DMS 273 (cell line): Measurements from ENCODE around the gene USP25.

ENCODE experiments used
- DNase-seq: peaks from one replicate; lab custom pipeline; 2025; ENCODE audit not compliant: unreplicated experiment; lab: John Stamatoyannopoulos, UW

Gene USP25

GRCh38 chr21:15797577-15798363, 68.0 kb downstream of the USP25 start:
- no peak for DNase-seq

DNA sequence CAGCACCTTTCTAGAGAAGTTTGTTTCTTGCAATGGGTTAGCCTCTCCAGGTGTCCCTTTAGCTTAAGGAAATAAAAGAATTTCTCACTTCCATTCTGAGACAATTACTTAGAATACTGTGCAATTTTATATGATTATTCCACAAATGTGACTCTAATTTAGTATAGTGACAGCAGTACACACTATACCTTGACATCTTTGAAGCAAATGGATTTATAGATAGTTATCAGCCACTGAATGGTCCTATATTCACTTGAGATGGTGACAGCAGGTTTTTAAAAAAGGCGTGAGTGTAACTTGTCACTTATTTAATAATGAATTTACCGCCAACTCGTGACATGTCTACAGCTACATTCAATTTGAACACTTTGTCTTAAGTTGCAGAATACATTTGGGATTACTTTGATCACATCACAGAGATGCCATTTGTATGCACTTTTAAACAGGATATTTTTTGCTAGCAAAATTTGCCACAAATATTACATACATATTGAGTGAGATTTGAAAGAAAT, 71.6 kb downstream of the USP25 start:
- DNase-seq, result no peak

- no peak for DNase-seq
These were observed 74.6 kb downstream of the USP25 start for GRCh38 chr21:15804247-15805005.

GRCh38 chr21:15809065-15809464, 79.3 kb downstream of the USP25 start:
- DNase-seq, result no peak

DNA sequence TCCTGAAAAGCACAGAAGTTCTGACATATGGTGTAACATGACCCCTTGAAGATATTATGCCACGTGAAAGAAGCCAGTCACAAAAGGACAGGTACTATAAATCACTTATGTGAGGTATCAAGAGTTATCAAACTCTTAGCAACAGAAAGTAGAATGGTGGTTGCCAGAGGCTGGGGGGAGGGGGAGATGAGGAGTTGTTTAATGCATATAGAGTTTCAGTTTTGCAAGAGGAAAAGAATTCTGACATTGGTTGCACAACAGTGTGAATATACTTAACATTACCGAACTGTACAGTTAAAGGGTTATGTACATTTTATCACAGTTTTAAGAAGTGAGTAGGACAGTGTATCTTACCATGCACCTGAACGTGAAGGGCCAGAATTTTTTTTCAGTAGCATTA, 80.0 kb downstream of the USP25 start:
- DNase-seq, result peak; percentile 52

GRCh38 chr21:15815285-15815684, 85.5 kb downstream of the USP25 start:
- no peak for DNase-seq

- no peak for DNase-seq
These were observed 90.5 kb downstream of the USP25 start for GRCh38 chr21:15820327-15820726.

- no peak for DNase-seq
These were observed 91.1 kb downstream of the USP25 start for GRCh38 chr21:15820852-15821379.

DNA sequence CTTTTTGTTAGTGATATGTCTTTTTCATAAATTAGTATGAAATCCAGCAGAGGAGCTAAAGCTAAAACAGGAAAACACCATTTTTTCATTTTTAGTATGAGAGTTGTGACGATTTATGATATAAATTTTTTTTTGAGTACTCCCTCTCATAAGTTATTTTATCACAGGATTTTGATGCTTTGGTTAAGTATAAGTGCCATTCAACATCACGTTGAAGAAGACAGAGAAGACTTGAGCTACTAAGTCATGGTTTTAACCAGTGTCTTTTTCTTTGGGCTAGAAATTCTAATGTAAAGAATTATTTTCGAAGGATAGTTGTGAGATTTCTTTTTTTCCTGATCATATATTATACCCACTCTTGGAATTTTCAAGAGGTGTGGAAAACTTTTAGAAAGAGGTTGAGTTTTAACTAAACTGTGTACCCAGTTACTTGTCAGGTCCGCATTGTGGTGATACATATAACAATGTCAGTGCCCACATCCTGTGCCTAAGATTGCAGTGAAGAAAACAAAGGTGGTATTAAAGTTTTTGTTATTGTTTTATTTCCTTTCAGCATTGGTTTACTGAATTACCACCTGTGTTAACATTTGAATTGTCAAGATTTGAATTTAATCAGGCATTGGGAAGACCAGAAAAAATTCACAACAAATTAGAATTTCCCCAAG, 93.8 kb downstream of the USP25 start:
- DNase-seq, result no peak

GRCh38 chr21:15825700-15826099, 95.9 kb downstream of the USP25 start:
- no peak for DNase-seq

GRCh38 chr21:15826147-15826780, 96.5 kb downstream of the USP25 start:
- DNase-seq, result peak; percentile 48

DNA sequence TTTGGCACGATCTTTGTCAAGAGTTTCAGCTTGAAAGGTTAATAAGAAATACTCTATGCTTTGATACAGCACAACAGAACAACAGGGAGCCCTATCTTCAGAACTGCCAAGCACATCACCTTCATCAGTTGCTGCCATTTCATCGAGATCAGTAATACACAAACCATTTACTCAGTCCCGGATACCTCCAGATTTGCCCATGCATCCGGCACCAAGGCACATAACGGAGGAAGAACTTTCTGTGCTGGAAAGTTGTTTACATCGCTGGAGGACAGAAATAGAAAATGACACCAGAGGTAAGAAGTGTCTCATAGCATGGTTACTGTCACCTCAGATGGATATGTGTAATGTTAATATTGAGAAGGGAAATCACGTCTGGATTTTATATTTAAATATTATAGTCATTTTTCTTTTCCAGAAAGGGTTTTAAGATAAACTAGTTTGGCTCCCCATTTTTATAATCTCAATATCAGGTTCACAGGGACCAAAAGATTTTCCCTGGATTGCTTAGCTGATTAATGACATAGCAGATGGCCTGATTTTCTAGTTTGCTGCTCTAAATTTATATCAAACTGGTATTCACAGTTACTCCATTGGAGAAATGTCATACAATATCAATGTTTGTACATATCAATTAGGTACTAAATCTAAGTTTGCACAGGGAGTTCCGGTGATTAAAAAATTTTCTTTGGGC, 97.3 kb downstream of the USP25 start:
- no peak for DNase-seq

DNA sequence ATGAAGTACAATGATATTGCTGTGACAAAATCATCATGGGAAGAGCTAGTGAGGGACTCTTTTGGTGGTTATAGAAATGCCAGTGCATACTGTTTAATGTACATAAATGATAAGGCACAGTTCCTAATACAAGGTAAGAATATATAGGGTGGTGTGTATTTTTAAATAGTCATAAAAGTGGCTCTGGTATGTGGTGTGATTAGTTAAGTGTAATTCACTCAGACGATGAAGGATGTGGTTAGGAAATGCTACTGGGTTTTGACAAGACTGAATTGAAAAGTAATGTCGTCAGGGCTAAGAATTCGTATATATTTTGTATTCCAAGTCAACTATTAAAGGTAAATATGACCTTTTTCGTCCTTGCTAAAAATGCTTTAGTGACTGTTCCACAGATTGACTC, 101.7 kb downstream of the USP25 start:
- DNase-seq, result no peak

DNA sequence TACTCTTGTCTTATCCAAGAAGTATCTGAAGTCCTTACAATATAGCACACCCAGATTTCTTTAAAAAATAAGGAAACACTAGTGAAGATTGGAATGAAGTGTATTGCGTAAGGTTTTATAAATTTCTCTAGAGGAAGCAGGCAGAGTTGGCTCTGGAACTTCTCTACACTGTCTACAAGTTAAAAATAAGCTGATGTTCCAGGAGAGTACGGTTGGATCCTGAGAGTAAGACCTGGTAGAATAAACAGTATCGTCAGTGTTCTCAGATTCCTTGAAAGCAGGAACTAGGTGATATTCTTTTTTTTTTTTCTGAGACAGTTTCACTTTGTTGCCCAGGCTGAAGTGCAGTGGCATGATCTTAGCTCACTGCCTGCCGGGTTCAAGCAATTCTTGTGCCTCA, 107.9 kb downstream of the USP25 start:
- DNase-seq, result no peak

- no peak for DNase-seq
These were observed 109.2 kb downstream of the USP25 start for GRCh38 chr21:15839026-15839425.

DNA sequence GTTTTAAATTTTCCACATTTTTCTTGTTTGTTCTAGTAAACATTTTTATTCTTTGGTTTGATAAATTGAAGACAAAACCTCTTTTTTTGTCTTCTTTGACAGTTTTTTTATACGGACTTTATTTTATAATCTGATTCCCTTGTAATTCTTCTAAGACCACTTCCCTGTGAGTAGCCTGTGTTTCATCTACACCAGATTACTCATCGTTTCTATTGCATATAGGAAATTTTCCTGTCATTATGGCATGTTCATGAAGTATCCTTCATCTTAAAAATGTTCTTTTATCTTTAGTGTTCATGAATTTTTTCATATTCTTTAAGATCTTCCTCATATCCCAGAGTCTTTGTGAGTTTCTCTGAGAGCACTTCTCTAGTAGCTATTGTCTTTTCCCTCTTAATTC, 109.8 kb downstream of the USP25 start:
- DNase-seq, result no peak

- DNase-seq, result no peak
These were observed 110.6 kb downstream of the USP25 start for GRCh38 chr21:15840406-15840805.

- no peak for DNase-seq
These were observed 112.2 kb downstream of the USP25 start for GRCh38 chr21:15841856-15842564.

GRCh38 chr21:15842565-15842880, 112.7 kb downstream of the USP25 start:
- no peak for DNase-seq

- no peak for DNase-seq
These were observed 114.0 kb downstream of the USP25 start for GRCh38 chr21:15843766-15844165.
